ENCODE results near the gene CWC27. TPM values are rescaled to one million over a fixed set of nuclear protein-coding genes. Genes with fewer than 3 reads are reported as not detected.

Gene CWC27
- polyA plus RNA-seq, 2 of the 4 experiments (the other 2 are of a cell fraction): 24.1 to 48.5 TPM

GRCh38 chr5:65050826-65051498 is 282.2 kb downstream of the CWC27 start (continued):
- TF ChIP-seq HMGXB4 (CRISPR knock-in tag; IDR thresholded peaks at IDR 0.05; ENCODE audit: borderline replicate concordance) (no peak), ZFP36 (IDR thresholded peaks at IDR 0.05; ENCODE audit: borderline replicate concordance, partially characterized antibody) (no peak)

- H3K4me3 ChIP-seq: no peak overlapping the region
- H3K4me1 ChIP-seq: no peaks in the 10 kb centered on the region
- ChIA-PET POLR2A (no interaction called here), CTCF (interaction anchor here (0.6 kb wide), 1 partner anchor 66 kb away, joined by 3 read pairs; no protein-coding TSS in a partner anchor)
- FAIRE-seq (peak; percentile 18), DNase-seq (ENCODE audit: low read depth in 1 of 2, low spot score in 1 of 2) (no peak), ATAC-seq (no peak)
- TF ChIP-seq JUN (IDR thresholded peaks at IDR 0.05) (no peak), NR3C1 (IDR thresholded peaks at IDR 0.05) (no peak), KDM1A (IDR thresholded peaks at IDR 0.05; ENCODE audit: low read depth) (no peak), ELK1 (IDR thresholded peaks at IDR 0.05; ENCODE audit: low read depth, low read length) (no peak), PBX3 (IDR thresholded peaks at IDR 0.05) (no peak), TP53 (CRISPR knock-in tag; IDR thresholded peaks at IDR 0.05) (no peak), EHF (CRISPR knock-in tag; IDR thresholded peaks at IDR 0.05) (no peak), HES2 (IDR thresholded peaks at IDR 0.05) (no peak), MAX (IDR thresholded peaks at IDR 0.05) (no peak), ZC3H11A (IDR thresholded peaks at IDR 0.05) (no peak), HOXB13 (CRISPR knock-in tag; IDR thresholded peaks at IDR 0.05; ENCODE audit: low read depth) (no peak), HMGXB4 (CRISPR knock-in tag; IDR thresholded peaks at IDR 0.05; ENCODE audit: borderline replicate concordance) (no peak), RCOR1 (IDR thresholded peaks at IDR 0.05; ENCODE audit: low read depth, low read length) (no peak), HEYL (CRISPR knock-in tag; IDR thresholded peaks at IDR 0.05) (no peak), BHLHE40 (IDR thresholded peaks at IDR 0.05; ENCODE audit: low read depth, low read length) (no peak), ZFP36 (IDR thresholded peaks at IDR 0.05; ENCODE audit: borderline replicate concordance, partially characterized antibody) (no peak), JUNB (IDR thresholded peaks at IDR 0.05) (no peak), NFE2L2 (conservative IDR thresholded peaks at IDR 0.05; ENCODE audit: low read length) (no peak), RARB (CRISPR knock-in tag; IDR thresholded peaks at IDR 0.05) (no peak)
- H3K4me2 ChIP-seq: no peak overlapping the region
- H3K27ac ChIP-seq: no peak overlapping the region
- 51% methylated on average over 1 of the region's 1 CpG for WGBS (ENCODE audit: missing lambda C conversion rate)
- no peaks in the 10 kb centered on the region for H3K9me3 ChIP-seq
Observed at GRCh38 chr5:65055938-65056337, 287.2 kb downstream of the CWC27 start.
